Right lobe of liver (tissue), 6 donors: Measurements from ENCODE around the gene VAC14. TPM values are rescaled to one million over a fixed set of nuclear protein-coding genes. Genes with fewer than 3 reads are reported as not detected.

Experiments used
- ATAC-seq, 4 donors: fragments of 200-7000 bp; cut with Tn5 transposase; one replicate each; pipeline ENCODE4 v1.9.1; 2020; ENCODE audit warnings: mild to moderate bottlenecking in 4 of 4, moderate library complexity in 4 of 4
- DNase-seq, 3 donors: peaks; one replicate each; pipeline ENCODE4 v3.0.0-alpha.2; 2020
- H3K27ac ChIP-seq, 3 donors: fragments of 200-600 bp; one replicate each; pipeline ENCODE4 v1.8.0; 2022
- H3K27me3 ChIP-seq, 2 donors: fragments of 200-600 bp; one replicate each; pipeline ENCODE4 v1.8.0; 2022
- H3K36me3 ChIP-seq, 4 donors: fragments of 200-600 bp; sonication (generic) in 1 of 4; one replicate each; pipeline versions ENCODE4 v1.5.1 to v1.8.0; 2017 to 2022; ENCODE audit warnings: control low read depth in 1 of 4
- H3K4me1 ChIP-seq, 4 donors: fragments of 200-600 bp; sonication (generic) in 1 of 4; one replicate each; pipeline versions ENCODE4 v1.5.1 to v1.8.0; 2017 to 2022; ENCODE audit warnings: control low read depth in 1 of 4
- H3K4me3 ChIP-seq, 3 donors: fragments of 200-600 bp; one replicate each; pipeline ENCODE4 v1.8.0; 2022
- H3K9me3 ChIP-seq, 4 donors: fragments of 200-600 bp; sonication (generic) in 1 of 4; one replicate each; pipeline versions ENCODE4 v1.5.1 to v1.8.0; 2017 to 2022; ENCODE audit warnings: control low read depth in 1 of 4
- CTCF ChIP-seq, 4 donors: fragments of 200-600 bp in 3 of 4; fragments of 450-650 bp in 1 of 4; IDR thresholded peaks; one replicate each; pipeline versions ENCODE4 v1.5.1 to v1.8.0; 2016 to 2022; ENCODE audit warnings: antibody characterized with exemption in 4 of 4, mild to moderate bottlenecking in 2 of 4
- POLR2A ChIP-seq: fragments of 450-650 bp; IDR thresholded peaks from one replicate; pipeline ENCODE4 v1.6.1; 2017; ENCODE audit warnings: antibody characterized with exemption, mild to moderate bottlenecking
- WGBS: methylation state at CpG from one replicate; pipeline ENCODE4 v1.1.6; 2018; ENCODE audit warnings: low coverage, low lambda C conversion rate; ENCODE audit not compliant: insufficient coverage; ENCODE audit errors: missing lambda C conversion rate; 5-methylcytosine and 5-hydroxymethylcytosine counted together
- intact Hi-C, 2 donors: fragments of 100-400 bp; cut with DNase I; formaldehyde crosslinking; loops; one replicate each; pipeline versions ENCODE4 v1.11.2 to v1.14.1; 2022
- total RNA-seq, 6 experiments: library from RNA; depleted of rRNA in 2 of 6; stranded (reverse); fragments of >200 nt in 2 of 6; fragmentation: NEBNext Ultra II Directional in 3 of 6; extraction: Animal tissue kit (Norgen Biotek cat#: 25700) in 3 of 6; gene quantifications; one replicate each; pipeline versions ENCODE4 v1.1.0 to v1.2.4, GENCODE V29; 2016 to 2023
- donor health status: DM: no; HTN: yes; CAD: no.
- donor health status: DM: no; HTN: no; CAD: no.
- donor health status: DM: no; HTN: no; CAD: no.
- donor health status: DM: no; HTN: yes; CAD: no.
- donor health status: DM: no; HTN: yes; CAD: no.

The VAC14 gene
- total RNA-seq, 6 experiments from 2014 or later, result 14.3 to 40.2 (median 23.4) TPM

- TF ChIP-seq POLR2A (no peak), CTCF (IDR thresholded peaks at IDR 0.05) (no peak)
- Histone ChIP-seq H3K9me3 (no peaks in the 10 kb centered on the region), H3K4me3 (no peak overlapping the region), H3K36me3 (no peaks in the 10 kb centered on the region), H3K4me1 (peaks cover 0 to 44% (median 26%) of the 10 kb centered on the region in 4 donors), H3K27ac (peak overlapping the region in 2 of 3 donors; percentile 60 to 73), H3K27me3 (no peaks in the 10 kb centered on the region)
- no peak for DNase-seq
- intact Hi-C loops, result no loop called here
- WGBS, result 83% methylated on average over 4 of the region's 10 CpGs
- peak in 1 of 4 donors; percentile 2 for ATAC-seq
These were observed 86.3 kb downstream of the VAC14 start for GRCh38 chr16:70714581-70715054.

GRCh38 chr16:70713824-70714223 is 87.1 kb downstream of the VAC14 start:
- Histone ChIP-seq H3K4me3 (no peak overlapping the region), H3K9me3 (no peaks in the 10 kb centered on the region), H3K36me3 (no peaks in the 10 kb centered on the region), H3K27ac (no peak overlapping the region), H3K4me1 (peaks cover 0 to 52% (median 30%) of the 10 kb centered on the region in 4 donors), H3K27me3 (no peaks in the 10 kb centered on the region)
- WGBS, result 80% methylated on average over 1 of the region's 10 CpGs
- intact Hi-C loops, result no loop called here
- DNase-seq, result no peak
- TF ChIP-seq POLR2A (no peak), CTCF (IDR thresholded peaks at IDR 0.05) (no peak)
- ATAC-seq, result no peak

- no peaks in the 10 kb centered on the region for H3K9me3 ChIP-seq
- no peaks in the 10 kb centered on the region for H3K36me3 ChIP-seq
- 63% methylated on average over 3 of the region's 5 CpGs for WGBS
- no peak overlapping the region for H3K4me3 ChIP-seq
- intact Hi-C loops, result no loop called here
- ATAC-seq (no peak), DNase-seq (no peak)
- H3K27me3 ChIP-seq, result no peaks in the 10 kb centered on the region
- H3K4me1 ChIP-seq, result peaks cover 0 to 55% (median 31%) of the 10 kb centered on the region in 4 donors
- no peak overlapping the region for H3K27ac ChIP-seq
- no peak for TF ChIP-seq POLR2A
- TF ChIP-seq CTCF (IDR thresholded peaks at IDR 0.05), result no peak
These were observed 87.6 kb downstream of the VAC14 start for GRCh38 chr16:70713342-70713741.

GRCh38 chr16:70712942-70713341 is 88.0 kb downstream of the VAC14 start:
- peaks cover 0 to 55% (median 31%) of the 10 kb centered on the region in 4 donors for H3K4me1 ChIP-seq
- no peaks in the 10 kb centered on the region for H3K36me3 ChIP-seq
- TF ChIP-seq CTCF (IDR thresholded peaks at IDR 0.05) (no peak), POLR2A (no peak)
- DNase-seq, result no peak
- 90% methylated on average over 7 of the region's 12 CpGs for WGBS
- no peak overlapping the region for H3K4me3 ChIP-seq
- H3K9me3 ChIP-seq, result no peaks in the 10 kb centered on the region
- intact Hi-C loops, result no loop called here
- H3K27me3 ChIP-seq, result no peaks in the 10 kb centered on the region
- no peak for ATAC-seq
- no peak overlapping the region for H3K27ac ChIP-seq

GRCh38 chr16:70712359-70712758 is 88.6 kb downstream of the VAC14 start:
- 97% methylated on average over 5 of the region's 11 CpGs for WGBS

More at GRCh38 chr16:70712359-70712758, 88.6 kb downstream of the VAC14 start:
- intact Hi-C loops, result no loop called here
- Histone ChIP-seq H3K9me3 (no peaks in the 10 kb centered on the region), H3K27me3 (no peaks in the 10 kb centered on the region), H3K36me3 (no peaks in the 10 kb centered on the region), H3K4me1 (peaks cover 0 to 55% (median 31%) of the 10 kb centered on the region in 4 donors), H3K27ac (no peak overlapping the region), H3K4me3 (no peak overlapping the region)
- DNase-seq (no peak), ATAC-seq (no peak)
- TF ChIP-seq POLR2A (no peak), CTCF (IDR thresholded peaks at IDR 0.05) (no peak)
